NCI-H748 (cell line): ENCODE results near the gene CERS1.

Experiments
- DNase-seq: peaks from one replicate; lab custom pipeline; 2025; ENCODE audit not compliant: unreplicated experiment; lab: John Stamatoyannopoulos, UW

CERS1 gene

GRCh38 chr19:18841400-18841799, 54.6 kb downstream of the CERS1 start:
- DNase-seq: no peak

- DNase-seq: no peak
Observed at GRCh38 chr19:18840288-18841267, 55.4 kb downstream of the CERS1 start.

GRCh38 chr19:18839465-18840287, 56.3 kb downstream of the CERS1 start:
- DNase-seq: no peak

GRCh38 chr19:18834644-18834984, 61.3 kb downstream of the CERS1 start:
- no peak for DNase-seq

GRCh38 chr19:18833849-18834643, 61.9 kb downstream of the CERS1 start:
- DNase-seq: peak; percentile 91

- DNase-seq: no peak
Observed at GRCh38 chr19:18833141-18833476, 62.8 kb downstream of the CERS1 start.

- peak; percentile 14 for DNase-seq
Observed at GRCh38 chr19:18832306-18833140, 63.4 kb downstream of the CERS1 start.

- peak; percentile 93 for DNase-seq
Observed at GRCh38 chr19:18831524-18832305, 64.2 kb downstream of the CERS1 start, which contains the start of gene UPF1. Gene UPF1, plus strand, starts transcription at chr19:18831959. Its CDS starts 251 bp downstream, at chr19:18832210.

GRCh38 chr19:18830488-18830887, 65.5 kb downstream of the CERS1 start:
- DNase-seq: no peak

GRCh38 chr19:18828786-18829185, 67.2 kb downstream of the CERS1 start:
- DNase-seq: no peak
